Activated CD4-positive, alpha-beta T cell treated with anti-CD3 and anti-CD28 coated beads, Interleukin-2, amount 50 U/mL, for 1 hour (primary cell): ENCODE data around the gene FUCA1.

Source experiments
- DNase-seq: peaks from one replicate; pipeline ENCODE4 v3.0.0-alpha.2; 2020

Gene FUCA1

GRCh38 chr1:23799570-23800399 is 68.3 kb downstream of the FUCA1 start:
- no peak for DNase-seq

DNA sequence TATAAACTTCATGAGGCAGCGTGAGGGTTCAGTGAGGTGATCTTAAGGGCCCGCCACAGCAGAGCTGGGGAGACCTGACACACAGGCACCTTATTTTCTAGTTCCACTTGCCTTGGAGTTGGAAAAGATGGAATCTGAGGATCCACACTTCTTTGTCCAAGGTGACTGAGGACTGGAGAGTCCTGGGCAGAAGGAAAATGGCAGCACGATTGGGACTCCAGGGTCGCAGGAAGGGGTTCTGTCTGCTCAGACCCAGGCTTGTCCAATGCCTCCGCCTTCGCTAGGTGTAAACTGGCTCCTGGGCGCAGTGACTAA is 68.9 kb downstream of the FUCA1 start:
- no peak for DNase-seq

DNA sequence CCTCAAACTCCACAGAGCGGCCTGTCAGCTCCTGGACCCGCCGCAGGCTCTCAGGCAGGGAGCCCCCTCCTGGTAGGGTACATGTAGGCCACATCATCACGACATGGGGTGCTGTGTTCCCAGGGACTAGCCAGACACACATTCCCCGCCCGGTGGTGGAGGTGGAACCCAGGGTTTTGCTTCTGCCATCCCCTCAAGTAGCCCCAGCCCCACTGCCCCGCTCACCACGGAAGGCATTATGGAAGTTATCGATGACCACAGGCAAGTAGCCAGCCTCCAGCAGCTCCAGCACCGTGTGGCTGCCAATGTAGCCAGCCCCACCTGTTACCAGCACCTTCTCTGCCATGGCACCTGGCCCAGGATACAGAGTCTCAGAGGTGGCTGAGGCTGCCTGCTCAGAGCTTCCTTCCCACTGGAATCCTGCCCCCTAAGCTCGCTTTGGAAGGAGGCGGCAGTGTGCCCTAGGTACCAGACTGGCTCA is 69.4 kb downstream of the FUCA1 start:
- no peak for DNase-seq

GRCh38 chr1:23797478-23798448 is 70.3 kb downstream of the FUCA1 start:
- DNase-seq: no peak

DNA sequence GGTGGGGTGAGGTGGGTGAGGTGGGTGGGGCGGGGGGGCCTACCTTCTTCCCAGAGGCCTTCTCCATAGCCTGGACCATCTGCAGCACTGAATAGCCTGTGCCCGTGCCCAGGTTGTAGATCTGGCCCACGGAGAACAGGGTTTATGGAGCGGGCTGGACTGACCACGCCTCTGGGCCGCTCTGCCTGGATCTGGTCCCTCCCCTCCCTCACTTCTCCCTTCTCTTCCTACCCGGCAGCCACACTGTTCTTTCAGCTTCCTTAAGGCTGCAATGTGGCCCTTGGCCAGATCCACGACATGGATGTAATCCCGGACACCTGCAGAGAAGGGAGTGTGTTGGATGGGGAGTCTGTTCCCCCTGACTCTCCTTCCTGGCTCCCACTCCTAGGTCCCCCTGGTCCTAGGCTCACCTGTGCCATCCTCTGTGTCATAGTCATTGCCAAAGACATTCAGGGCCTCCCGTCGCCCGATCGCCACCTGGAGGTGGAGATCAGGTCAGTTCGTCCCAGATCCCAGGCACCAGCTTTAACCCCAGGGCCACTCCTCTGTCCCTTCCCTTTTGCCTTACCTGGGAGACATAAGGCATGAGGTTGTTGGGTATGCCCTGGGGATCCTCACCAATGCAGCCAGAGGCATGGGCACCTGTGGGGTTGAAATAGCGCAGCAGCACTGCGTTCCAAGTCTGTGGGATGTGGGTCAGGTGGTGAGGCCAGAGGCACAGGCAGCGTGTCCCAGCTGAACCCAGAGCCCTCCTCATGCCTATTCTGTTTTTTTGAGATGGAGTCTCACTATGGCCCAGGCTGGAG is 71.4 kb downstream of the FUCA1 start:
- no peak for DNase-seq

GRCh38 chr1:23795676-23796465 is 72.2 kb downstream of the FUCA1 start:
- DNase-seq: no peak
